Gastroesophageal sphincter (tissue), 3 donors: ENCODE results near the gene TUBE1.

Experiments
- CTCF ChIP-seq, 4 experiments: fragments of 200-600 bp in 2 of 4; fragments of 450-650 bp in 2 of 4; sonication (generic) in 1 of 4; IDR thresholded peaks; one replicate each; pipeline ENCODE4 v1.5.1; 2017 to 2019; ENCODE audit warnings: antibody characterized with exemption in 4 of 4, mild to moderate bottlenecking in 2 of 4, moderate library complexity in 2 of 4
- EP300 ChIP-seq: sonication (generic); formaldehyde crosslinking; IDR thresholded peaks from one replicate; pipeline ENCODE4 v1.6.1; 2017; ENCODE audit warnings: antibody characterized with exemption, mild to moderate bottlenecking
- POLR2A ChIP-seq, 2 donors: fragments of 450-650 bp; IDR thresholded peaks; one replicate each; pipeline ENCODE4 v1.6.1; 2017; ENCODE audit warnings: antibody characterized with exemption in 2 of 2, mild to moderate bottlenecking in 2 of 2, moderate library complexity in 1 of 2
- POLR2AphosphoS5 ChIP-seq: sonication (generic); formaldehyde crosslinking; IDR thresholded peaks from one replicate; pipeline ENCODE4 v1.6.1; 2017; ENCODE audit warnings: antibody characterized with exemption

GRCh38 chr6:112043032-112044007 lies 44.0 kb downstream of the TUBE1 start:
- no peak for TF ChIP-seq EP300
- peak; percentile 91 to 93 (median 91) for TF ChIP-seq CTCF (IDR thresholded peaks at IDR 0.05)
- TF ChIP-seq POLR2A (IDR thresholded peaks at IDR 0.05), result peak in 1 of 2 donors; percentile 17
- peak; percentile 28 for TF ChIP-seq POLR2AphosphoS5
